H1 (cell line): ENCODE results near the gene DMRTC1B. TPM values are rescaled to one million over a fixed set of nuclear protein-coding genes. Genes with fewer than 3 reads are reported as not detected.
"Not testable (repeated sequence)": the region's sequence is repeated elsewhere in the genome, so short reads cannot be mapped to it uniquely, and the experiment has no call there.

Experiments
- CTCF ChIA-PET: fragments of 300-600 bp; sonication (Branson Sonifier 250); formaldehyde crosslinking; loops from one replicate; lab custom pipeline; 2021; ENCODE audit not compliant: partially characterized antibody; lab: Charles Lee
- POLR2A ChIA-PET: fragments of 300-600 bp; sonication (Branson Sonifier 250); formaldehyde crosslinking; loops from one replicate; lab custom pipeline; 2021; ENCODE audit warnings: inconsistent platforms; ENCODE audit not compliant: partially characterized antibody; lab: Charles Lee
- DNase-seq, 2 experiments: peaks; one replicate each; pipeline versions ENCODE4 v3.0.0 to v3.0.0-alpha.2; 2010 to 2022; ENCODE audit warnings: low spot score in 2 of 2, low read depth in 1 of 2, mixed read lengths in 1 of 2
- FAIRE-seq: peaks from 2 replicates; lab custom pipeline; 2011; peaks lifted over from hg19 to GRCh38; lab: Jason Lieb, UNC
- H2AFZ ChIP-seq: 2 replicates; pipeline ENCODE4 v1.8.1; 2012; ENCODE audit warnings: low read length, inconsistent platforms
- H2AK5ac ChIP-seq: 2 replicates; pipeline ENCODE4 v1.6.1; 2013; ENCODE audit warnings: low read depth, low read length
- H2BK120ac ChIP-seq: replicated peaks from 2 replicates; pipeline ENCODE3; 2013; ENCODE audit warnings: low read depth, low read length, inconsistent platforms
- H2BK12ac ChIP-seq: 2 replicates; pipeline ENCODE4 v1.6.1; 2013; ENCODE audit warnings: low read depth, low read length
- H2BK15ac ChIP-seq: 2 replicates; pipeline ENCODE4 v1.6.1; 2013; ENCODE audit warnings: low read length
- H2BK20ac ChIP-seq: 2 replicates; pipeline ENCODE4 v1.6.1; 2013; ENCODE audit warnings: low read length
- H2BK5ac ChIP-seq: 2 replicates; pipeline ENCODE4 v1.6.1; 2013; ENCODE audit warnings: low read depth, low read length
- H3K14ac ChIP-seq: 2 replicates; pipeline ENCODE4 v1.6.1; 2013; ENCODE audit warnings: inconsistent platforms; ENCODE audit not compliant: insufficient read length
- H3K18ac ChIP-seq: 2 replicates; pipeline ENCODE4 v1.6.1; 2013; ENCODE audit warnings: low read length; ENCODE audit errors: extremely low read depth
- H3K23ac ChIP-seq: 2 replicates; pipeline ENCODE4 v1.6.1; 2013; ENCODE audit warnings: inconsistent platforms; ENCODE audit not compliant: insufficient read length
- H3K23me2 ChIP-seq: 2 replicates; pipeline ENCODE4 v1.6.1; 2013; ENCODE audit warnings: low read depth, low read length
- H3K27ac ChIP-seq: 2 replicates; pipeline ENCODE4 v1.6.1; 2011; ENCODE audit warnings: low read depth, low read length, inconsistent platforms
- H3K27me3 ChIP-seq, 4 experiments: replicated peaks in 1 of 4; 1 replicate in 1 of 4; 2 replicates in 3 of 4; pipeline versions ENCODE4 v1.6.1 to v1.8.1; 2011 to 2013; ENCODE audit warnings: low read length in 3 of 4, mild to moderate bottlenecking in 3 of 4, inconsistent platforms in 2 of 4, mixed read lengths in 2 of 4, moderate library complexity in 1 of 4; ENCODE audit not compliant: control insufficient read depth in 3 of 4, insufficient read depth in 3 of 4; ENCODE audit errors: extremely low read depth in 1 of 4
- H3K36me3 ChIP-seq, 4 experiments: 2 replicates each; pipeline versions ENCODE4 v1.6.1 to v1.8.1; 2011 to 2013; ENCODE audit warnings: mild to moderate bottlenecking in 4 of 4, low read length in 3 of 4, moderate library complexity in 2 of 4, control low read depth in 1 of 4, inconsistent platforms in 1 of 4; ENCODE audit not compliant: insufficient read depth in 4 of 4, control insufficient read depth in 2 of 4
- H3K4ac ChIP-seq: replicated peaks from 2 replicates; pipeline ENCODE3; 2013; ENCODE audit warnings: low read length, low read depth, mixed read lengths, inconsistent platforms; ENCODE audit not compliant: insufficient read length
- H3K4me1 ChIP-seq, 4 experiments: replicated peaks in 1 of 4; 1 replicate in 1 of 4; 2 replicates in 3 of 4; pipeline versions ENCODE4 v1.6.1 to v1.8.1; 2011 to 2013; ENCODE audit warnings: low read length in 3 of 4, inconsistent platforms in 2 of 4, mixed read lengths in 1 of 4; ENCODE audit not compliant: insufficient read depth in 4 of 4, control insufficient read depth in 3 of 4
- H3K4me2 ChIP-seq, 2 experiments: 2 replicates each; pipeline versions ENCODE4 v1.6.1 to v1.8.1; 2011 to 2013; ENCODE audit warnings: low read depth in 2 of 2, low read length in 2 of 2, control low read depth in 1 of 2, inconsistent platforms in 1 of 2, mild to moderate bottlenecking in 1 of 2; ENCODE audit not compliant: insufficient read depth in 1 of 2
- H3K4me3 ChIP-seq, 4 experiments: fragments of 200-600, 300-600 bp in 1 of 4; sonication (generic), shearing (Covaris generic), sonication (Bioruptor Twin) in 1 of 4; 2 replicates each; pipeline versions ENCODE4 v1.5.1 to v1.8.1; 2011 to 2016; ENCODE audit warnings: low read length in 4 of 4, low read depth in 3 of 4, control low read depth in 2 of 4, inconsistent platforms in 2 of 4, mild to moderate bottlenecking in 2 of 4, mixed read lengths in 1 of 4, moderate library complexity in 1 of 4; ENCODE audit not compliant: insufficient read depth in 2 of 4; ENCODE audit errors: extremely low read depth in 1 of 4
- H3K56ac ChIP-seq: replicated peaks from 2 replicates; pipeline ENCODE3; 2013; ENCODE audit warnings: low read depth, mild to moderate bottlenecking, mixed read lengths, low read length, inconsistent platforms; ENCODE audit not compliant: insufficient read length
- H3K79me1 ChIP-seq: 2 replicates; pipeline ENCODE4 v1.6.1; 2013; ENCODE audit warnings: low read depth, low read length, control low read depth
- H3K79me2 ChIP-seq, 2 experiments: 2 replicates each; pipeline versions ENCODE4 v1.6.1 to v1.8.1; 2012 to 2013; ENCODE audit warnings: low read length in 2 of 2, mild to moderate bottlenecking in 2 of 2, inconsistent platforms in 1 of 2; ENCODE audit not compliant: insufficient read depth in 2 of 2, control insufficient read depth in 1 of 2
- H3K9ac ChIP-seq, 4 experiments: replicated peaks in 1 of 4; 1 replicate in 1 of 4; 2 replicates in 3 of 4; pipeline versions ENCODE4 v1.6.1 to v1.8.1; 2011 to 2013; ENCODE audit warnings: low read depth in 3 of 4, low read length in 3 of 4, control low read depth in 2 of 4, mild to moderate bottlenecking in 2 of 4, moderate library complexity in 2 of 4, inconsistent platforms in 1 of 4; ENCODE audit errors: extremely low read depth in 1 of 4
- H3K9me3 ChIP-seq, 2 experiments: 2 replicates each; pipeline versions ENCODE4 v1.6.1 to v1.8.1; 2012 to 2013; ENCODE audit warnings: mild to moderate bottlenecking in 2 of 2, moderate library complexity in 2 of 2, control low read depth in 1 of 2, inconsistent platforms in 1 of 2, low read depth in 1 of 2, low read length in 1 of 2, mixed read lengths in 1 of 2; ENCODE audit not compliant: insufficient read depth in 2 of 2
- H4K20me1 ChIP-seq, 2 experiments: replicated peaks in 1 of 2; 2 replicates each; pipeline versions ENCODE3 to v1.8.1; 2011 to 2013; ENCODE audit warnings: inconsistent platforms in 2 of 2, low read length in 2 of 2, mild to moderate bottlenecking in 1 of 2; ENCODE audit not compliant: insufficient read depth in 2 of 2, control insufficient read depth in 1 of 2
- H4K5ac ChIP-seq: 2 replicates; pipeline ENCODE4 v1.6.1; 2013; ENCODE audit warnings: low read length, low read depth, mixed read lengths, inconsistent platforms; ENCODE audit not compliant: insufficient read length
- H4K8ac ChIP-seq: 2 replicates; pipeline ENCODE4 v1.8.0; 2013; ENCODE audit warnings: mild to moderate bottlenecking, moderate library complexity, low read length, inconsistent platforms; ENCODE audit not compliant: insufficient read depth; ENCODE audit errors: extremely low read depth
- H4K91ac ChIP-seq: replicated peaks from 2 replicates; pipeline ENCODE3; 2013; ENCODE audit warnings: low read length, mixed read lengths, inconsistent platforms; ENCODE audit not compliant: insufficient read length
- WGBS, 2 experiments: shearing (Covaris generic) in 1 of 2; methylation state at CpG; one replicate each; pipeline versions ENCODE4 v1.1.6 to v1.1.7; 2013 to 2015; ENCODE audit warnings: low lambda C conversion rate in 2 of 2, mixed read lengths in 2 of 2, inconsistent platforms in 1 of 2, low coverage in 1 of 2, missing lambda C conversion rate in 1 of 2; ENCODE audit not compliant: insufficient replicate concordance in 2 of 2, insufficient coverage in 1 of 2, insufficient read length in 1 of 2; ENCODE audit errors: extremely low coverage in 1 of 2, missing lambda C conversion rate in 1 of 2; 5-methylcytosine and 5-hydroxymethylcytosine counted together
- polyA plus RNA-seq, 7 experiments: library from polyadenylated mRNA; depleted of rRNA in 3 of 7; stranded (reverse) in 5 of 7; unstranded in 2 of 7; fragments of >200 nt in 5 of 7; fragments of 200-250 nt in 2 of 7; gene quantifications; 1 replicate in 5 of 7; 2 replicates in 1 of 7; 4 replicates in 1 of 7; pipeline versions ENCODE4 v1.2.1 to v1.2.3, GENCODE V29; 2011 to 2013; ENCODE audit warnings: missing spikeins in 2 of 7, mixed read lengths in 2 of 7
- total RNA-seq: library from RNA; stranded (reverse); fragmentation: NEBNext Ultra II Directional; extraction: Animal tissue kit (Norgen Biotek cat#: 25700); gene quantifications from 2 replicates; pipeline ENCODE4 v1.2.1, GENCODE V29; 2021

Gene DMRTC1B
- total and polyA plus RNA-seq, 2 of the 8 experiments (the other 6 are each of a cell fraction or from before 2014, with no cell fraction given): not detected

- H3K27me3 ChIP-seq: not testable (repeated sequence)
These were observed 31.4 kb downstream of the DMRTC1B start, which contains the start of gene FAM236D for GRCh38 chrX:72808110-72808509. TSS of gene FAM236D (minus strand) at chrX:72808210. CDS start at chrX:72808110, 100 bp downstream.

DNA sequence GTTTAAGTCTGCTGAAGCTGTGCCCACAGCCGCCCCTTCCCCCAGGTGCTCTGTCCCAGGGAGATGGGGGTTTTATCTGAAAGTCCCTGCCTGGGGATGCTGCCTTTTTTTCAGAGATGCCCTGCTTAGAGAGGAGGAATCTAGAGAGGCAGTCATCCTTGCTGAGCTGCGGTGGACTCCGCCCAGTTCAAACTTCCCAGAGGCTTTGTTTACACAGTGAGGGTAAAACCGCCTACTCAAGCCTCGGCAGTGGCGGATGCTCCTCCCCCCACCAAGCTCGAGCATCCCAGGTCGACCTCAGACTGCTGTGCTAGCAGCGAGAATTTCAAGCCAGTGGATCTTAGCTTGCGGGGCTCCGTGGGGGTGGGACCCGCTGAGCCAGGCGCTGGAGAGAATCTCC, 54.0 kb downstream of the DMRTC1B start:
- H2AFZ ChIP-seq, H3K4me1 ChIP-seq, H3K14ac ChIP-seq, H3K27ac ChIP-seq, H3K36me3 ChIP-seq, H2BK120ac ChIP-seq, H4K91ac ChIP-seq, H4K20me1 ChIP-seq, H2AK5ac ChIP-seq, H3K79me2 ChIP-seq, H4K8ac ChIP-seq, H3K79me1 ChIP-seq, H3K23me2 ChIP-seq, POLR2A ChIA-PET, H3K23ac ChIP-seq, H3K4ac ChIP-seq, H3K4me3 ChIP-seq, CTCF ChIA-PET, H3K4me2 ChIP-seq, H4K5ac ChIP-seq, H3K27me3 ChIP-seq, H2BK20ac ChIP-seq, H3K9ac ChIP-seq, H3K9me3 ChIP-seq, H3K56ac ChIP-seq, FAIRE-seq, H2BK5ac ChIP-seq, H2BK15ac ChIP-seq, H3K18ac ChIP-seq, H2BK12ac ChIP-seq, DNase-seq: not testable (repeated sequence)
- WGBS, 2 experiments: no CpG with 5 or more reads among the region's 13 CpGs

More at GRCh38 chrX:72808110-72808509, 31.4 kb downstream of the DMRTC1B start, which contains the start of gene FAM236D:
- H3K9ac ChIP-seq, H3K23ac ChIP-seq, CTCF ChIA-PET, DNase-seq, H3K79me2 ChIP-seq, H3K4me1 ChIP-seq, H2BK12ac ChIP-seq, H3K4ac ChIP-seq, H2BK120ac ChIP-seq, H3K27ac ChIP-seq, H3K4me3 ChIP-seq, H3K9me3 ChIP-seq, H3K18ac ChIP-seq, H3K79me1 ChIP-seq, FAIRE-seq, H2BK5ac ChIP-seq, H3K23me2 ChIP-seq, H4K20me1 ChIP-seq, H2AFZ ChIP-seq, H4K91ac ChIP-seq, H3K56ac ChIP-seq, H3K14ac ChIP-seq, H2BK20ac ChIP-seq, H4K8ac ChIP-seq, H3K36me3 ChIP-seq, H4K5ac ChIP-seq, POLR2A ChIA-PET, H2BK15ac ChIP-seq, H2AK5ac ChIP-seq, H3K4me2 ChIP-seq: not testable (repeated sequence)
- no CpG with 5 or more reads among the region's 13 CpGs for WGBS, 2 experiments
